ENCODE measurements around the gene DLGAP4. TPM values are rescaled to one million over a fixed set of nuclear protein-coding genes. Genes with fewer than 3 reads are reported as not detected.
A peak's percentile ranks its signal among the peaks of the same experiment; 100 is the strongest.

DLGAP4 gene
- total and polyA plus RNA-seq, 2 of the 13 experiments (the other 11 are each of a cell fraction or from before 2014, with no cell fraction given) = 15.2 to 26.7 TPM

DNA sequence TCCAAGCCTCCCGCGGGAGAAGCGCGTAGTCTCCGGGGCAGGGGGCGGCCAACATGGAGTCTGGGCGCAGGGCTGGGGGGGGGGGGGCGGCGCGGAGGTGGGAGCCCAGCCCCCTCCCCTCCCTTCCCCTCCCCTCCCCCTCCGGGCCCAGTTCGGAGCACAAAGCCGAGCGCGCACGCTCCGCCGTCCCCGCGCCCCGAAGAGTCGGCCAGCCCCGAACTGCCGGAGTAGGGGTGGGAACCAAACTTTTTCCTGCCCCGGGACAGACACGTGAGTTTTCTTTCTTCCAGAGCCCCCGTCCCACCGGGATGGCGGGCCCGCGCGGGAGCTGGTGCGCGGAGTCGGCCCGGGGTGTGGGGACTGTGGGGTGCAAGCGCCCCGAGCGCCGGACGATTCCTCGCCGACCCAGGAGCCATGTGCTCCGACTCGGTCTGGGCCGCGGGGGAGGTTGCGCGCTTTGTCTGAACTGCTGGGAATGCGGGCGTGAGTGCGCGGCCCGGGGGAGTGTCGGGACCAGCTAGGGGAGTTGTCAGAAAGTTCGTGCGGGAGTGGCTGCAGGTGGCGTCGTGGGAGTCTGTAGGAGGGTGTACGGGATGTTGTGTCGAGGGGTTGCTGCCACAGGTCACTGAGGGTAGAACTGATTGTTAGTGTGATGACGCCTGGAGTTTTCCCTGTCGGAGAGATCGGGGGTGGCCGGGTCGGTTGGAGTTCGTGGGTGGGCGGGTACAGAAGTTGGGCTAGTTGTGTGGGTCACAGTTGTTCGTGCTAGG is 268.4 kb downstream of the DLGAP4 start (continued):
- TF ChIP-seq, protein P1, sequence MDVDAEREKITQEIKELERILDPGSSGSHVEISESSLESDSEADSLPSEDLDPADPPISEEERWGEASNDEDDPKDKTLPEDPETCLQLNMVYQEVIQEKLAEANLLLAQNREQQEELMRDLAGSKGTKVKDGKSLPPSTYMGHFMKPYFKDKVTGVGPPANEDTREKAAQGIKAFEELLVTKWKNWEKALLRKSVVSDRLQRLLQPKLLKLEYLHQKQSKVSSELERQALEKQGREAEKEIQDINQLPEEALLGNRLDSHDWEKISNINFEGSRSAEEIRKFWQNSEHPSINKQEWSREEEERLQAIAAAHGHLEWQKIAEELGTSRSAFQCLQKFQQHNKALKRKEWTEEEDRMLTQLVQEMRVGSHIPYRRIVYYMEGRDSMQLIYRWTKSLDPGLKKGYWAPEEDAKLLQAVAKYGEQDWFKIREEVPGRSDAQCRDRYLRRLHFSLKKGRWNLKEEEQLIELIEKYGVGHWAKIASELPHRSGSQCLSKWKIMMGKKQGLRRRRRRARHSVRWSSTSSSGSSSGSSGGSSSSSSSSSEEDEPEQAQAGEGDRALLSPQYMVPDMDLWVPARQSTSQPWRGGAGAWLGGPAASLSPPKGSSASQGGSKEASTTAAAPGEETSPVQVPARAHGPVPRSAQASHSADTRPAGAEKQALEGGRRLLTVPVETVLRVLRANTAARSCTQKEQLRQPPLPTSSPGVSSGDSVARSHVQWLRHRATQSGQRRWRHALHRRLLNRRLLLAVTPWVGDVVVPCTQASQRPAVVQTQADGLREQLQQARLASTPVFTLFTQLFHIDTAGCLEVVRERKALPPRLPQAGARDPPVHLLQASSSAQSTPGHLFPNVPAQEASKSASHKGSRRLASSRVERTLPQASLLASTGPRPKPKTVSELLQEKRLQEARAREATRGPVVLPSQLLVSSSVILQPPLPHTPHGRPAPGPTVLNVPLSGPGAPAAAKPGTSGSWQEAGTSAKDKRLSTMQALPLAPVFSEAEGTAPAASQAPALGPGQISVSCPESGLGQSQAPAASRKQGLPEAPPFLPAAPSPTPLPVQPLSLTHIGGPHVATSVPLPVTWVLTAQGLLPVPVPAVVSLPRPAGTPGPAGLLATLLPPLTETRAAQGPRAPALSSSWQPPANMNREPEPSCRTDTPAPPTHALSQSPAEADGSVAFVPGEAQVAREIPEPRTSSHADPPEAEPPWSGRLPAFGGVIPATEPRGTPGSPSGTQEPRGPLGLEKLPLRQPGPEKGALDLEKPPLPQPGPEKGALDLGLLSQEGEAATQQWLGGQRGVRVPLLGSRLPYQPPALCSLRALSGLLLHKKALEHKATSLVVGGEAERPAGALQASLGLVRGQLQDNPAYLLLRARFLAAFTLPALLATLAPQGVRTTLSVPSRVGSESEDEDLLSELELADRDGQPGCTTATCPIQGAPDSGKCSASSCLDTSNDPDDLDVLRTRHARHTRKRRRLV (CRISPR knock-in tag; IDR thresholded peaks at IDR 0.05) = peak; percentile 96
- TF ChIP-seq ZNF724P (CRISPR knock-in tag; IDR thresholded peaks at IDR 0.05; ENCODE audit: borderline replicate concordance) (peak; percentile 94), PHF8 (CRISPR knock-in tag; IDR thresholded peaks at IDR 0.05) (peak; percentile 87), TARDBP (CRISPR knock-in tag; IDR thresholded peaks at IDR 0.05) (no peak), NR2F6 (IDR thresholded peaks at IDR 0.05) (no peak), NR2F6 (CRISPR knock-in tag; IDR thresholded peaks at IDR 0.05) (no peak; the same call in 1 of the 2 replicates), ZNF572 (CRISPR knock-in tag; IDR thresholded peaks at IDR 0.05) (peak; percentile 89), ZNF569 (CRISPR knock-in tag; IDR thresholded peaks at IDR 0.05; ENCODE audit: borderline replicate concordance) (no peak), ZNF691 (CRISPR knock-in tag; IDR thresholded peaks at IDR 0.05; ENCODE audit: borderline replicate concordance, low read depth) (peak; percentile 46; the same call in 1 of the 2 replicates), ZNF784 (CRISPR knock-in tag; IDR thresholded peaks at IDR 0.05; ENCODE audit: borderline replicate concordance) (peak; percentile 91), RXRA (CRISPR knock-in tag; IDR thresholded peaks at IDR 0.05) (no peak; the same call in 1 of the 2 replicates), PCBP1 (IDR thresholded peaks at IDR 0.05; ENCODE audit: borderline replicate concordance, low read depth, low read length) (no peak; the same call in 1 of the 2 replicates), ZNF776 (CRISPR knock-in tag; IDR thresholded peaks at IDR 0.05) (peak; percentile 94; the same call in 1 of the 2 replicates), ZBTB43 (CRISPR knock-in tag; conservative IDR thresholded peaks at IDR 0.05) (0 out of 2 replicates have a peak, but pooled peaks have one; percentile 45), TRAFD1 (CRISPR knock-in tag; IDR thresholded peaks at IDR 0.05; ENCODE audit: borderline replicate concordance) (peak; percentile 40; the same call in 1 of the 2 replicates), ZNF546 (CRISPR knock-in tag; conservative IDR thresholded peaks at IDR 0.05) (no peak)
- TF ChIP-seq, protein P2, sequence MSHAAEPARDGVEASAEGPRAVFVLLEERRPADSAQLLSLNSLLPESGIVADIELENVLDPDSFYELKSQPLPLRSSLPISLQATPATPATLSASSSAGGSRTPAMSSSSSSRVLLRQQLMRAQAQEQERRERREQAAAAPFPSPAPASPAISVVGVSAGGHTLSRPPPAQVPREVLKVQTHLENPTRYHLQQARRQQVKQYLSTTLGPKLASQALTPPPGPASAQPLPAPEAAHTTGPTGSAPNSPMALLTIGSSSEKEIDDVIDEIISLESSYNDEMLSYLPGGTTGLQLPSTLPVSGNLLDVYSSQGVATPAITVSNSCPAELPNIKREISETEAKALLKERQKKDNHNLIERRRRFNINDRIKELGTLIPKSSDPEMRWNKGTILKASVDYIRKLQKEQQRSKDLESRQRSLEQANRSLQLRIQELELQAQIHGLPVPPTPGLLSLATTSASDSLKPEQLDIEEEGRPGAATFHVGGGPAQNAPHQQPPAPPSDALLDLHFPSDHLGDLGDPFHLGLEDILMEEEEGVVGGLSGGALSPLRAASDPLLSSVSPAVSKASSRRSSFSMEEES (CRISPR knock-in tag; IDR thresholded peaks at IDR 0.05) = peak; percentile 63; the same call in 1 of the 2 replicates

All from HepG2 (cell line).